Heart right ventricle (tissue), 16 donors: ENCODE data around the gene TTC7B. TPM values are rescaled to one million over a fixed set of nuclear protein-coding genes. Genes with fewer than 3 reads are reported as not detected.

Source experiments
- ATAC-seq, 8 donors: fragments of 200-7000 bp; cut with Tn5 transposase; one replicate each; pipeline ENCODE4 v1.9.1; 2020; ENCODE audit warnings: mild to moderate bottlenecking in 8 of 8, moderate library complexity in 8 of 8, moderate number of reproducible peaks in 1 of 8
- DNase-seq, 2 donors: peaks; one replicate each; pipeline ENCODE4 v3.0.0-alpha.2; 2020
- H3K27ac ChIP-seq, 10 donors: fragments of 200-600 bp; sonication (generic) in 2 of 10; one replicate each; pipeline versions ENCODE4 v1.5.0 to v1.8.0; 2020 to 2022; ENCODE audit warnings: mild to moderate bottlenecking in 3 of 10
- H3K27me3 ChIP-seq, 7 donors: fragments of 200-600 bp; one replicate each; pipeline ENCODE4 v1.8.0; 2021 to 2022; ENCODE audit warnings: mild to moderate bottlenecking in 2 of 7
- H3K36me3 ChIP-seq, 9 donors: fragments of 200-600 bp; sonication (generic) in 1 of 9; one replicate each; pipeline versions ENCODE4 v1.5.0 to v1.8.0; 2020 to 2022; ENCODE audit warnings: mild to moderate bottlenecking in 2 of 9
- H3K4me1 ChIP-seq, 9 donors: fragments of 200-600 bp; sonication (generic) in 1 of 9; one replicate each; pipeline versions ENCODE4 v1.5.0 to v1.8.0; 2020 to 2022; ENCODE audit warnings: mild to moderate bottlenecking in 4 of 9
- H3K4me3 ChIP-seq, 10 donors: fragments of 200-600 bp; sonication (generic) in 2 of 10; one replicate each; pipeline versions ENCODE4 v1.5.0 to v1.8.0; 2020 to 2022; ENCODE audit warnings: mild to moderate bottlenecking in 7 of 10, moderate library complexity in 2 of 10
- H3K9me3 ChIP-seq, 11 donors: fragments of 200-600 bp in 10 of 11; sonication (generic) in 2 of 11; one replicate each; pipeline versions ENCODE4 v1.5.0 to v1.8.0; 2013 to 2022; ENCODE audit warnings: mild to moderate bottlenecking in 2 of 11, control low read depth in 1 of 11, moderate library complexity in 1 of 11
- WGBS, 2 donors: extraction: QIAGEN DNeasy Blood & Tissue Kit; methylation state at CpG; one replicate each; pipeline ENCODE4 v1.1.7; 2013; ENCODE audit warnings: inconsistent platforms in 1 of 2; 5-methylcytosine and 5-hydroxymethylcytosine counted together
- intact Hi-C, 10 donors: fragments of 100-400 bp; cut with DNase I; formaldehyde crosslinking; loops; one replicate each; pipeline versions ENCODE4 v1.11.1 to v1.14.2; 2022
- polyA plus RNA-seq, 2 donors: library from polyadenylated mRNA; stranded (reverse); fragments of 200-250 nt; gene quantifications; one replicate each; pipeline ENCODE4 v1.2.3, GENCODE V29; 2013
- total RNA-seq, 10 donors: library from RNA; stranded (reverse); fragmentation: NEBNext Ultra II Directional in 3 of 10; extraction: Animal tissue kit (Norgen Biotek cat#: 25700) in 3 of 10; gene quantifications; one replicate each; pipeline versions ENCODE4 v1.2.1 to v1.2.4, GENCODE V29; 2021 to 2023
- TF ChIP-seq, protein P1 (sequence below), 9 donors: fragments of 200-600 bp; sonication (generic) in 2 of 9; IDR thresholded peaks; one replicate each; pipeline versions ENCODE4 v1.5.0 to v1.8.0; 2021 to 2022; ENCODE audit warnings: antibody characterized with exemption in 9 of 9, mild to moderate bottlenecking in 5 of 9, moderate library complexity in 1 of 9
- donor health status: Arrhythmogenic right ventricular cardiomyopathy.
- donor health status: ischemic (EF 13 %, LVEDD 7.1; RV severe dilation, severe dysfunction).
- donor health status: healthy with polysubstance abuse.
- donor health status: DM: no; HTN: yes; CAD: no.
- donor health status: DM: no; HTN: no; CAD: no.
- donor health status: ischemic (EF 25% LVEDD 6.9; RV normal size, moderate dysfunction).
- donor health status: ischemic (EF 25% LVEDD 5.7; RV mildly dilated, moderate dysfunction).
- donor health status: healthy.
- donor health status: DM: yes; HTN: yes; CAD: no.
- donor health status: Ischemic cardiomyopathy.
- donor health status: ischemic (EF 35%, LVEDD 5.7; RV mildly dilated, moderate dysfunction).
- donor health status: nonischemic (EF 11% LVEDD 7.7; RV severe dilation, severe dysfunction).
- donor health status: DM: yes; HTN: yes; CAD: no.
- donor health status: PGD.
- donor health status: ischemic (EF 29% LVEDD 5.4; RV normal size, mild dysfunction).
- donor health status: nonischemic (EF 23%, LVEDD 6.1; RV moderate dilation, normal function).

TTC7B gene
- total and polyA plus RNA-seq, 12 donors = 23.0 to 79.4 (median 65.5) TPM

GRCh38 chr14:90720832-90721231, 95.4 kb downstream of the TTC7B start:
- WGBS, 2 donors = 55 to 62% methylated on average over 5 of the region's 5 CpGs
- TF ChIP-seq, protein P1, sequence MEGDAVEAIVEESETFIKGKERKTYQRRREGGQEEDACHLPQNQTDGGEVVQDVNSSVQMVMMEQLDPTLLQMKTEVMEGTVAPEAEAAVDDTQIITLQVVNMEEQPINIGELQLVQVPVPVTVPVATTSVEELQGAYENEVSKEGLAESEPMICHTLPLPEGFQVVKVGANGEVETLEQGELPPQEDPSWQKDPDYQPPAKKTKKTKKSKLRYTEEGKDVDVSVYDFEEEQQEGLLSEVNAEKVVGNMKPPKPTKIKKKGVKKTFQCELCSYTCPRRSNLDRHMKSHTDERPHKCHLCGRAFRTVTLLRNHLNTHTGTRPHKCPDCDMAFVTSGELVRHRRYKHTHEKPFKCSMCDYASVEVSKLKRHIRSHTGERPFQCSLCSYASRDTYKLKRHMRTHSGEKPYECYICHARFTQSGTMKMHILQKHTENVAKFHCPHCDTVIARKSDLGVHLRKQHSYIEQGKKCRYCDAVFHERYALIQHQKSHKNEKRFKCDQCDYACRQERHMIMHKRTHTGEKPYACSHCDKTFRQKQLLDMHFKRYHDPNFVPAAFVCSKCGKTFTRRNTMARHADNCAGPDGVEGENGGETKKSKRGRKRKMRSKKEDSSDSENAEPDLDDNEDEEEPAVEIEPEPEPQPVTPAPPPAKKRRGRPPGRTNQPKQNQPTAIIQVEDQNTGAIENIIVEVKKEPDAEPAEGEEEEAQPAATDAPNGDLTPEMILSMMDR (IDR thresholded peaks at IDR 0.05) = no peak
- DNase-seq = no peak
- H3K4me3 ChIP-seq = no peak overlapping the region
- intact Hi-C loops = loop anchor here in 1 of 10 donors (1.0 kb wide), 1 partner anchor 37 kb away; no protein-coding TSS in a partner anchor
- peaks cover 0 to 35% (median 17%) of the 10 kb centered on the region in 9 donors for H3K4me1 ChIP-seq
- no peaks in the 10 kb centered on the region for H3K27me3 ChIP-seq
- peaks cover 0 to 15% (median 0%) of the 10 kb centered on the region in 9 donors for H3K36me3 ChIP-seq
- no peak overlapping the region for H3K27ac ChIP-seq
- no peaks in the 10 kb centered on the region for H3K9me3 ChIP-seq
- no peak for ATAC-seq

DNA sequence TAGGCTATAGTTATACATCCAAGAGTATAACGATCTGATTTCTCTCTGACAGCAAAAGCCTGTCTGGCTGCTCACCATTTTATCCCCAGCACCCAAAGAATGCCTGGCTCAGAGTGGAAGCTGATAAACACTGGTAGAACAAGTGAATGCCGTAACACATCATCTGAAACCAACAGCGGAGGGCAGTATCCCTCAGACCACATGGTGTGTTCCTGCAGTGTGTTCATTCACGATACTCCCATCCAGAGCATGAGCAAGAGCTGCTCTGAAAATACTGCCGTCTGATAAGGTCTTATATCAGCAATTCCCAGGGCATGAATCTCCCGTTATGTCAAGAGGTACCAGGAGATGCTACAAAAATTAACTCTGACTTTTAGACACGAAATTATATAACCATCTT, 95.9 kb downstream of the TTC7B start:
- DNase-seq (peak in 1 of 2 donors; percentile 29), ATAC-seq (peak; percentile 69 to 93 (median 80))
- TF ChIP-seq, protein P1 (IDR thresholded peaks at IDR 0.05) = peak in 4 of 9 donors; percentile 14 to 44 (median 26)
- no peaks in the 10 kb centered on the region for H3K9me3 ChIP-seq
- H3K36me3 ChIP-seq = peaks cover 0 to 15% (median 0%) of the 10 kb centered on the region in 9 donors
- peaks cover 0 to 35% (median 17%) of the 10 kb centered on the region in 9 donors for H3K4me1 ChIP-seq
- H3K4me3 ChIP-seq = no peak overlapping the region
- peak overlapping the region in 1 of 10 donors; percentile 34 for H3K27ac ChIP-seq
- intact Hi-C loops = loop anchor here in 1 of 10 donors (1.0 kb wide), 1 partner anchor 38 kb away; no protein-coding TSS in a partner anchor
- 36 to 47% methylated on average over 7 of the region's 7 CpGs for WGBS, 2 donors
- no peaks in the 10 kb centered on the region for H3K27me3 ChIP-seq

- 62 to 73% methylated on average over 3 of the region's 3 CpGs for WGBS, 2 donors
- H3K4me1 ChIP-seq = peaks cover 0 to 35% (median 18%) of the 10 kb centered on the region in 9 donors
- H3K36me3 ChIP-seq = peaks cover 0 to 26% (median 0%) of the 10 kb centered on the region in 9 donors
- intact Hi-C loops = no loop called here
- H3K4me3 ChIP-seq = no peak overlapping the region
- no peak for DNase-seq
- TF ChIP-seq, protein P1 (IDR thresholded peaks at IDR 0.05) = no peak
- H3K27me3 ChIP-seq = no peaks in the 10 kb centered on the region
- H3K27ac ChIP-seq = peak overlapping the region in 4 of 10 donors; percentile 13 to 52 (median 22)
- H3K9me3 ChIP-seq = no peaks in the 10 kb centered on the region
- peak in 4 of 8 donors; percentile 25 to 50 (median 38) for ATAC-seq
These were observed 98.3 kb downstream of the TTC7B start for GRCh38 chr14:90717916-90718315.

GRCh38 chr14:90715993-90716392, 100.2 kb downstream of the TTC7B start:
- no peak overlapping the region for H3K4me3 ChIP-seq
- DNase-seq (no peak), ATAC-seq (no peak)
- peaks cover 0 to 20% (median 0%) of the 10 kb centered on the region in 9 donors for H3K36me3 ChIP-seq
- TF ChIP-seq, protein P1 (IDR thresholded peaks at IDR 0.05) = no peak
- intact Hi-C loops = no loop called here
- 86 to 90% methylated on average over 4 of the region's 4 CpGs for WGBS, 2 donors
- no peaks in the 10 kb centered on the region for H3K27me3 ChIP-seq
- H3K4me1 ChIP-seq = peaks cover 0 to 31% (median 17%) of the 10 kb centered on the region in 9 donors
- no peaks in the 10 kb centered on the region for H3K9me3 ChIP-seq
- no peak overlapping the region for H3K27ac ChIP-seq
